ENCODE data around the gene PIK3R5. TPM values are rescaled to one million over a fixed set of nuclear protein-coding genes. Genes with fewer than 3 reads are reported as not detected.

PIK3R5 gene
- total and polyA plus RNA-seq, 2 donors (not counting 1 experiment from before 2014, with no cell fraction given), result 63.1 to 70.0 TPM

DNA sequence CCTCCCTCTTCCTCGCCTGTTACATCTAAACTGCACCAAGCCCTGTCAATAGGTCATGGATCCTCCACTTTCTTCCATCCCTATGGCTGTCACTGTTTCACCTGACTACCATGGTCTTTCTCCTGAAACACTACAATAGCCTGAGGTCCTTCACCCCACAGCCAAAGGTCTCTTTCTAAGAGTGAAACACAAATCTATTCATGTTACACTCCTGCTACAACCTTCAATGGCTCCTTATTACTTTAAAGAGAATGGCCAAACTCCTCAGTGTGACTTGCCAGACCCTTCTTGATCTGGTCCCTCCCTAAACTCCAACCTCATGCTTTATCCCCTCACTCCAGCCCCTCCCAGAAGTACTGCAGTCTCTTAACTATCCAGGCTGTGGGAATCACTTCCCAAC, 97.4 kb downstream of the PIK3R5 start:
- POLR2A ChIA-PET, result no interaction called here
- intact Hi-C loops (cut with micrococcal nuclease), result no loop called here
- CTCF ChIA-PET, result interaction anchor here (1.0 to 1.2 kb wide), 2 partner anchors 27 to 68 kb away, joined by 3 read pairs; no protein-coding TSS in a partner anchor

More for the DNA sequence above, 97.4 kb downstream of the PIK3R5 start:
- Histone ChIP-seq H3K27ac (ENCODE audit: low read length in 2 of 2) (no peak overlapping the region), H3K9ac (ENCODE audit: low read length) (no peak overlapping the region), H3K4me1 (ENCODE audit: control insufficient read depth in 2 of 2, insufficient read depth in 2 of 2, low read length in 2 of 2) (peaks cover 5 to 24% of the 10 kb centered on the region in 2 donors), H3K27me3 (replicated peaks in 1 of 4; ENCODE audit: control extremely low read depth in 1 of 4, control insufficient read depth in 3 of 4, insufficient read depth in 4 of 4, low read length in 3 of 4) (no peaks in the 10 kb centered on the region), H3K4me3 (ENCODE audit: control extremely low read depth in 1 of 5, extremely low read depth in 1 of 5, insufficient read depth in 1 of 5, low read depth in 2 of 5, low read length in 4 of 5) (no peak overlapping the region), H3K36me3 (replicated peaks in 1 of 2; ENCODE audit: control extremely low read depth in 1 of 2, control insufficient read depth in 1 of 2, extremely low read depth in 1 of 2, insufficient read depth in 2 of 2, low read length in 1 of 2) (no peaks in the 10 kb centered on the region), H2AFZ (ENCODE audit: insufficient read depth, low read depth, low read length, poor library complexity, severe bottlenecking) (peak overlapping the region; percentile 77), H4K20me1 (ENCODE audit: control insufficient read depth, insufficient read depth, low read length, poor library complexity, severe bottlenecking) (no peaks in the 10 kb centered on the region), H3K9me3 (ENCODE audit: control extremely low read depth in 1 of 3, control insufficient read depth in 2 of 3, insufficient read depth in 1 of 3, low read length in 2 of 3) (no peaks in the 10 kb centered on the region), H3K4me2 (replicated peaks; ENCODE audit: low read depth, low read length, poor library complexity, severe bottlenecking) (no peak overlapping the region), H3K79me2 (ENCODE audit: control insufficient read depth, insufficient read depth, low read length) (no peaks in the 10 kb centered on the region)
- DNase-seq (no peak), ATAC-seq (ENCODE audit: low read depth) (no peak)
- H3K27me3 Mint-ChIP-seq, result no peaks in the 10 kb centered on the region
- H3K4me1 Mint-ChIP-seq, result peaks cover 22% of the 10 kb centered on the region
- H3K9me3 Mint-ChIP-seq (ENCODE audit: insufficient read depth), result no peaks in the 10 kb centered on the region
- H3K4me3 Mint-ChIP-seq, result peak overlapping the region; percentile 6
- no peak overlapping the region for H3K27ac Mint-ChIP-seq
- WGBS (ENCODE audit: insufficient coverage), result 100% methylated on average over 1 of the region's 1 CpG
- no peak for TF ChIP-seq CTCF (IDR thresholded peaks at IDR 0.05)
- no peak for TF ChIP-seq EZH2 (IDR thresholded peaks at IDR 0.05; ENCODE audit: borderline replicate concordance, insufficient read depth, low read depth, low read length, poor library complexity, severe bottlenecking)

Measured in B cell (primary cell).